Measurements from ENCODE around the gene NOX3.
A peak's percentile ranks its signal among the peaks of the same experiment; 100 is the strongest.

NOX3 gene

GRCh38 chr6:155434829-155435423 lies 20.7 kb downstream of the NOX3 start:
- Histone ChIP-seq H3K4me3 (ENCODE audit: low read depth, low read length) (no peak overlapping the region), H3K36me3 (replicated peaks) (no peaks in the 10 kb centered on the region), H3K27ac (no peak overlapping the region), H3K27me3 (replicated peaks) (no peaks in the 10 kb centered on the region)
- TF ChIP-seq CTCF (IDR thresholded peaks at IDR 0.05; ENCODE audit: low read depth, low read length, missing control alignments): no peak
- no peak for DNase-seq
- in situ Hi-C loops (cut with HindIII; ENCODE audit: low pct_ligation_motif_present, low sequenced_read_pairs): no loop called here

GRCh38 chr6:155434096-155434495 lies 21.5 kb downstream of the NOX3 start:
- Histone ChIP-seq H3K36me3 (replicated peaks) (no peaks in the 10 kb centered on the region), H3K27ac (no peak overlapping the region), H3K4me3 (ENCODE audit: low read depth, low read length) (no peak overlapping the region), H3K27me3 (replicated peaks) (no peaks in the 10 kb centered on the region)
- no peak for DNase-seq
- in situ Hi-C loops (cut with HindIII; ENCODE audit: low pct_ligation_motif_present, low sequenced_read_pairs): no loop called here
- TF ChIP-seq CTCF (IDR thresholded peaks at IDR 0.05; ENCODE audit: low read depth, low read length, missing control alignments): no peak

GRCh38 chr6:155432293-155432692 lies 23.3 kb downstream of the NOX3 start:
- in situ Hi-C loops (cut with HindIII; ENCODE audit: low pct_ligation_motif_present, low sequenced_read_pairs): no loop called here
- DNase-seq: peak; percentile 12
- no peaks in the 10 kb centered on the region for H3K27me3 ChIP-seq (replicated peaks)
- no peak for TF ChIP-seq CTCF (IDR thresholded peaks at IDR 0.05; ENCODE audit: low read depth, low read length, missing control alignments)
- H3K4me3 ChIP-seq (ENCODE audit: low read depth, low read length): no peak overlapping the region
- H3K27ac ChIP-seq: no peak overlapping the region
- no peaks in the 10 kb centered on the region for H3K36me3 ChIP-seq (replicated peaks)

- H3K27ac ChIP-seq: no peak overlapping the region
- in situ Hi-C loops (cut with HindIII; ENCODE audit: low pct_ligation_motif_present, low sequenced_read_pairs): no loop called here
- no peak for DNase-seq
- H3K36me3 ChIP-seq (replicated peaks): no peaks in the 10 kb centered on the region
- no peak for TF ChIP-seq CTCF (IDR thresholded peaks at IDR 0.05; ENCODE audit: low read depth, low read length, missing control alignments)
- no peak overlapping the region for H3K4me3 ChIP-seq (ENCODE audit: low read depth, low read length)
- H3K27me3 ChIP-seq (replicated peaks): no peaks in the 10 kb centered on the region
Measured at GRCh38 chr6:155429321-155429893, 26.2 kb downstream of the NOX3 start.

- Histone ChIP-seq H3K36me3 (replicated peaks) (no peaks in the 10 kb centered on the region), H3K27me3 (replicated peaks) (no peaks in the 10 kb centered on the region), H3K27ac (no peak overlapping the region), H3K4me3 (ENCODE audit: low read depth, low read length) (no peak overlapping the region)
- no peak for TF ChIP-seq CTCF (IDR thresholded peaks at IDR 0.05; ENCODE audit: low read depth, low read length, missing control alignments)
- DNase-seq: no peak
- in situ Hi-C loops (cut with HindIII; ENCODE audit: low pct_ligation_motif_present, low sequenced_read_pairs): no loop called here
Measured at GRCh38 chr6:155426408-155426945, 29.2 kb downstream of the NOX3 start.
